Breast epithelium (tissue), 4 donors: ENCODE data around the gene FAM240A. TPM values are rescaled to one million over a fixed set of nuclear protein-coding genes. Genes with fewer than 3 reads are reported as not detected.

Experiments
- DNase-seq, 2 donors: peaks; one replicate each; pipeline ENCODE4 v3.0.0-alpha.2; 2019; ENCODE audit warnings: low spot score in 2 of 2
- H3K27ac ChIP-seq, 2 donors: fragments of 200-600 bp; sonication (generic) in 1 of 2; one replicate each; pipeline ENCODE4 v1.5.1; 2016 to 2019; ENCODE audit warnings: mild to moderate bottlenecking in 1 of 2
- H3K27me3 ChIP-seq, 2 donors: fragments of 200-600 bp; sonication (generic) in 1 of 2; one replicate each; pipeline versions ENCODE4 v1.5.1 to v1.6.0; 2017 to 2019; ENCODE audit warnings: control low read depth in 1 of 2, mild to moderate bottlenecking in 1 of 2
- H3K36me3 ChIP-seq: fragments of 200-600 bp; one replicate; pipeline ENCODE4 v1.5.1; 2019
- H3K4me1 ChIP-seq, 2 donors: fragments of 200-600 bp; sonication (generic); one replicate each; pipeline ENCODE4 v1.5.1; 2016 to 2019; ENCODE audit warnings: control low read depth in 1 of 2
- H3K4me3 ChIP-seq, 3 donors: fragments of 200-600 bp; sonication (generic); 1 replicate in 2 of 3; 2 replicates in 1 of 3; pipeline ENCODE4 v1.5.1; 2016 to 2019; ENCODE audit warnings: mild to moderate bottlenecking in 3 of 3, moderate library complexity in 2 of 3
- H3K9me3 ChIP-seq, 2 donors: fragments of 200-600 bp; sonication (generic) in 1 of 2; one replicate each; pipeline ENCODE4 v1.5.1; 2016 to 2019; ENCODE audit warnings: control low read depth in 1 of 2
- POLR2A ChIP-seq: fragments of 450-650 bp; IDR thresholded peaks from one replicate; pipeline ENCODE4 v1.6.1; 2016; ENCODE audit warnings: antibody characterized with exemption, mild to moderate bottlenecking, moderate library complexity
- POLR2AphosphoS5 ChIP-seq, 3 donors: sonication (generic); formaldehyde crosslinking; IDR thresholded peaks; one replicate each; pipeline ENCODE4 v1.6.1; 2017; ENCODE audit warnings: antibody characterized with exemption in 3 of 3
- intact Hi-C: fragments of 100-400 bp; cut with DNase I; formaldehyde crosslinking; loops from one replicate; pipeline ENCODE4 v1.15.1; 2023; ENCODE audit warnings: low total_unique reads
- total RNA-seq, 3 donors: library from RNA; depleted of rRNA; stranded (reverse); fragments of >200 nt; gene quantifications; one replicate each; pipeline ENCODE4 v1.1.0, GENCODE V29; 2016
- TF ChIP-seq, protein P1 (sequence below), 3 donors: fragments of 450-650 bp; IDR thresholded peaks; one replicate each; pipeline ENCODE4 v1.5.1; 2016 to 2017; ENCODE audit warnings: antibody characterized with exemption in 3 of 3, mild to moderate bottlenecking in 3 of 3, moderate library complexity in 3 of 3

Gene FAM240A
- total RNA-seq, 3 donors from 2014 or later, result not detected

- intact Hi-C loops, result no loop called here
- no peaks in the 10 kb centered on the region for H3K27me3 ChIP-seq
- H3K27ac ChIP-seq, result no peak overlapping the region
- no peaks in the 10 kb centered on the region for H3K9me3 ChIP-seq
- no peaks in the 10 kb centered on the region for H3K36me3 ChIP-seq
- H3K4me1 ChIP-seq, result no peaks in the 10 kb centered on the region
- no peak for DNase-seq
- H3K4me3 ChIP-seq, result no peak overlapping the region
- no peak for TF ChIP-seq POLR2AphosphoS5 (IDR thresholded peaks at IDR 0.05)
- TF ChIP-seq, protein P1, sequence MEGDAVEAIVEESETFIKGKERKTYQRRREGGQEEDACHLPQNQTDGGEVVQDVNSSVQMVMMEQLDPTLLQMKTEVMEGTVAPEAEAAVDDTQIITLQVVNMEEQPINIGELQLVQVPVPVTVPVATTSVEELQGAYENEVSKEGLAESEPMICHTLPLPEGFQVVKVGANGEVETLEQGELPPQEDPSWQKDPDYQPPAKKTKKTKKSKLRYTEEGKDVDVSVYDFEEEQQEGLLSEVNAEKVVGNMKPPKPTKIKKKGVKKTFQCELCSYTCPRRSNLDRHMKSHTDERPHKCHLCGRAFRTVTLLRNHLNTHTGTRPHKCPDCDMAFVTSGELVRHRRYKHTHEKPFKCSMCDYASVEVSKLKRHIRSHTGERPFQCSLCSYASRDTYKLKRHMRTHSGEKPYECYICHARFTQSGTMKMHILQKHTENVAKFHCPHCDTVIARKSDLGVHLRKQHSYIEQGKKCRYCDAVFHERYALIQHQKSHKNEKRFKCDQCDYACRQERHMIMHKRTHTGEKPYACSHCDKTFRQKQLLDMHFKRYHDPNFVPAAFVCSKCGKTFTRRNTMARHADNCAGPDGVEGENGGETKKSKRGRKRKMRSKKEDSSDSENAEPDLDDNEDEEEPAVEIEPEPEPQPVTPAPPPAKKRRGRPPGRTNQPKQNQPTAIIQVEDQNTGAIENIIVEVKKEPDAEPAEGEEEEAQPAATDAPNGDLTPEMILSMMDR (IDR thresholded peaks at IDR 0.05), result no peak
- TF ChIP-seq POLR2A, result no peak
These were observed 1.1 kb downstream of the FAM240A start for GRCh38 chr3:46613313-46614005.

DNA sequence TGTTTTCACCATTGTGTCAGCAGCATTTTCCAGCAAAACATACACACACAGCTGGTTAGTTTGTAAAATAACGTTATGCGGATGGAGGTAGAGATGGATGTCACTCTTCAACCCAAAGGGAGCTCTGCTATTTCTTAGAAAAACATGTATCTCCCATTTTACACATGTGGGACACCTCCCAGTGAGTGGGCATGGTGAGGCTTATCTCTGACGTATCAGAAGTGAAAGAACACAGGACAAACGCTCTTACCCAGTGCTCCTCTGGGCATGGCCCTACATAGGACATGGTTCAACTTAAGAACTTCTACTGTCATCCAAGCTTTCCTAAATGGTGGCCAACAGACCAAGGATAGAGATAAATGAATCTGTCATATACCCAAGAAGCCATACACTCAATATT lies 2.1 kb downstream of the FAM240A start:
- H3K27me3 ChIP-seq, result no peaks in the 10 kb centered on the region
- H3K36me3 ChIP-seq, result no peaks in the 10 kb centered on the region
- no peaks in the 10 kb centered on the region for H3K4me1 ChIP-seq
- no peak for DNase-seq
- H3K9me3 ChIP-seq, result no peaks in the 10 kb centered on the region
- H3K4me3 ChIP-seq, result no peak overlapping the region
- H3K27ac ChIP-seq, result no peak overlapping the region
- TF ChIP-seq POLR2AphosphoS5 (IDR thresholded peaks at IDR 0.05) (no peak), POLR2A (no peak)
- TF ChIP-seq, protein P1 (IDR thresholded peaks at IDR 0.05), result no peak
- intact Hi-C loops, result no loop called here

- intact Hi-C loops, result no loop called here
- H3K4me1 ChIP-seq, result no peaks in the 10 kb centered on the region
- H3K27me3 ChIP-seq, result no peaks in the 10 kb centered on the region
These were observed 2.9 kb downstream of the FAM240A start for GRCh38 chr3:46615050-46615775.

DNA sequence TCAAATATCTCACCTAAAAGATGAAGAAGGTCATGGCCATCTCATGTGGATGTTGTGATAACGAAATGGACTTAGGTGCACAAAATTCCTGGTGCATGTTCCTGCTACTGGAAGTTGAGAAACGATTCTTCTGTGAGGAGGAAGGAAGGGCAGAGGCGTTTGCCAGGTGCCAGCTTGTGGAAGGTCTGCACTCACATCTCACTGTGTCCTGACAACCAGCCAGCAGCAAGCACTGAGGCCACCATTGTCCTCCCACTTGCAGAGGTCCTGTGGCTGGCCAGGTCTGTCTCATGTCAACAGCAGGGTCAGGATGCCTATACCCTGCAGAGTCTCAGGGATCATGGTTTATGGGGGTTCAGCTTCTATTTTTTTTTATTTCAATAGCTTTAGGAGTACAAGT lies 3.7 kb downstream of the FAM240A start:
- TF ChIP-seq POLR2AphosphoS5 (IDR thresholded peaks at IDR 0.05) (no peak), POLR2A (no peak)
- TF ChIP-seq, protein P1 (IDR thresholded peaks at IDR 0.05), result no peak
- H3K27ac ChIP-seq, result no peak overlapping the region
- intact Hi-C loops, result no loop called here
- H3K9me3 ChIP-seq, result no peaks in the 10 kb centered on the region
- DNase-seq, result no peak
- H3K4me1 ChIP-seq, result no peaks in the 10 kb centered on the region
- no peak overlapping the region for H3K4me3 ChIP-seq
- no peaks in the 10 kb centered on the region for H3K36me3 ChIP-seq
- no peaks in the 10 kb centered on the region for H3K27me3 ChIP-seq

More at GRCh38 chr3:46615050-46615775, 2.9 kb downstream of the FAM240A start:
- Histone ChIP-seq H3K36me3 (no peaks in the 10 kb centered on the region), H3K27ac (no peak overlapping the region), H3K9me3 (no peaks in the 10 kb centered on the region), H3K4me3 (no peak overlapping the region)
- TF ChIP-seq POLR2AphosphoS5 (IDR thresholded peaks at IDR 0.05) (no peak), POLR2A (no peak)
- TF ChIP-seq, protein P1 (IDR thresholded peaks at IDR 0.05), result no peak
- DNase-seq, result no peak

- Histone ChIP-seq H3K9me3 (no peaks in the 10 kb centered on the region), H3K4me3 (no peak overlapping the region), H3K27ac (no peak overlapping the region), H3K36me3 (no peaks in the 10 kb centered on the region), H3K27me3 (no peaks in the 10 kb centered on the region), H3K4me1 (no peaks in the 10 kb centered on the region)
- no peak for DNase-seq
- TF ChIP-seq, protein P1 (IDR thresholded peaks at IDR 0.05), result no peak
- no peak for TF ChIP-seq POLR2A
- no peak for TF ChIP-seq POLR2AphosphoS5 (IDR thresholded peaks at IDR 0.05)
- intact Hi-C loops, result no loop called here
These were observed 5.6 kb downstream of the FAM240A start for GRCh38 chr3:46617941-46618340.
